NCI-H2227 treated with DMSO at 0.1 percent for 48 hours (cell line): ENCODE results near the gene ABHD12.

Source experiments
- DNase-seq: peaks from one replicate; lab custom pipeline; 2025; lab: John Stamatoyannopoulos, UW

ABHD12 gene

GRCh38 chr20:25289886-25290597 is 100.6 kb downstream of the ABHD12 start:
- no peak for DNase-seq

- DNase-seq: no peak
These were observed 102.1 kb downstream of the ABHD12 start for GRCh38 chr20:25288291-25289181.

GRCh38 chr20:25287631-25288290 is 102.9 kb downstream of the ABHD12 start:
- DNase-seq: no peak

GRCh38 chr20:25286917-25287316 is 103.7 kb downstream of the ABHD12 start:
- no peak for DNase-seq

GRCh38 chr20:25285856-25286798 is 104.5 kb downstream of the ABHD12 start:
- no peak for DNase-seq

- DNase-seq: no peak
These were observed 105.5 kb downstream of the ABHD12 start for GRCh38 chr20:25285091-25285647.

- no peak for DNase-seq
These were observed 106.5 kb downstream of the ABHD12 start for GRCh38 chr20:25284131-25284601.

GRCh38 chr20:25283221-25283951 is 107.2 kb downstream of the ABHD12 start:
- DNase-seq: no peak

- DNase-seq: no peak
These were observed 107.8 kb downstream of the ABHD12 start for GRCh38 chr20:25282796-25283195.

GRCh38 chr20:25282034-25282781 is 108.4 kb downstream of the ABHD12 start:
- DNase-seq: no peak

- no peak for DNase-seq
These were observed 109.1 kb downstream of the ABHD12 start for GRCh38 chr20:25281541-25281991.

- no peak for DNase-seq
These were observed 109.8 kb downstream of the ABHD12 start for GRCh38 chr20:25280574-25281535.

- no peak for DNase-seq
These were observed 110.5 kb downstream of the ABHD12 start for GRCh38 chr20:25280051-25280573.

- DNase-seq: no peak
These were observed 111.2 kb downstream of the ABHD12 start for GRCh38 chr20:25279403-25279802.

- no peak for DNase-seq
These were observed 111.8 kb downstream of the ABHD12 start for GRCh38 chr20:25278636-25279361.

GRCh38 chr20:25277941-25278521 is 112.6 kb downstream of the ABHD12 start:
- no peak for DNase-seq
